ENCODE measurements around the gene NUDT13.

GRCh38 chr10:73152009-73152408 is 41.8 kb downstream of the NUDT13 start:
- TF ChIP-seq CTCF (IDR thresholded peaks at IDR 0.05; ENCODE audit: low read length), result no peak
- TF ChIP-seq EZH2 (optimal IDR thresholded peaks at IDR 0.05; ENCODE audit: low read depth, low read length), result no peak
- no peak for TF ChIP-seq EZH2phosphoT487 (IDR thresholded peaks at IDR 0.05; ENCODE audit: low read length)
